KOPT-K1 (cell line): ENCODE measurements around the gene TIMP3.

ENCODE experiments used
- H3K27ac ChIP-seq: fragments of 200-600 bp; sonication (generic); 2 replicates; pipeline ENCODE4 v1.5.1; 2016; ENCODE audit warnings: antibody characterized with exemption, mild to moderate bottlenecking, low read depth, low read length; ENCODE audit not compliant: poor library complexity, severe bottlenecking
- H3K36me3 ChIP-seq: fragments of 200-600 bp; sonication (generic); 2 replicates; pipeline ENCODE4 v1.5.1; 2017; ENCODE audit warnings: antibody characterized with exemption, mild to moderate bottlenecking, low read length, moderate library complexity; ENCODE audit not compliant: insufficient read depth
- H3K9me3 ChIP-seq: fragments of 200-600 bp; sonication (generic); 2 replicates; pipeline ENCODE4 v1.5.1; 2017; ENCODE audit warnings: antibody characterized with exemption, low read length, mild to moderate bottlenecking; ENCODE audit not compliant: insufficient read depth, poor library complexity, severe bottlenecking

The TIMP3 gene

DNA sequence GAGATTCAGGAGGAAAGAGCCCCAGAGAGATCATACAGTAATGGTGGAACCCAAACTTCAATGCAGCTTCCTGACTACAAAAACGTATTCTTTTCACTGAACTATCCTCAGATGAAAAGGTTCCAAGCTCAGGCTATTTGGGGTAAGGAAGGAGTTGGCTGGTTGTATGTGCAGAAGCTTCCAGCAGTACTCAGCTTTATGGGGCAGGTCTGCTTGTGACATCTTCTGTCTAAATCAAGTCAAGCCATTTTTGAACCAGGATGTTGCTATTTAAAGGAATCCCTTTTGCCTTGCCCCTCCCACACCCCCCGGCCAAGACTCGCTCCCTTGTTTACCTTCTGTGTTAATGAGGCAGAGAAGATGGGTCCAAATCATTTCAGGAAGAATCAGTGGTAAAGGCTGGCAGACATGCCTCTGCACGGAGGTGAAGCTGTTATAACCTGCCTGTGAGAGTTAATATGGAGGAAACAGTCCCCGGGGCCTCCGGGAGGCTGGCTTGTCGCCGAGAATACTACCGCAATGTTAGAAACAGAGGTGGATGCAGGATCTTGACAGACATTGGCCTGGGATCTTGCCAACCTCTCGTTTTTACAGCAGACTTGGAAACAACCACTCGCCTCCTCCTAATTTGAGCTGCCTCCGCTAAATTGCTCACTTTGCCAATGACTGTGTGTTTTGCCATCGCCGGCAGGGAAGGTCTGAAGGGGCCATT is 45.4 kb downstream of the TIMP3 start:
- H3K36me3 ChIP-seq: no peaks in the 10 kb centered on the region

DNA sequence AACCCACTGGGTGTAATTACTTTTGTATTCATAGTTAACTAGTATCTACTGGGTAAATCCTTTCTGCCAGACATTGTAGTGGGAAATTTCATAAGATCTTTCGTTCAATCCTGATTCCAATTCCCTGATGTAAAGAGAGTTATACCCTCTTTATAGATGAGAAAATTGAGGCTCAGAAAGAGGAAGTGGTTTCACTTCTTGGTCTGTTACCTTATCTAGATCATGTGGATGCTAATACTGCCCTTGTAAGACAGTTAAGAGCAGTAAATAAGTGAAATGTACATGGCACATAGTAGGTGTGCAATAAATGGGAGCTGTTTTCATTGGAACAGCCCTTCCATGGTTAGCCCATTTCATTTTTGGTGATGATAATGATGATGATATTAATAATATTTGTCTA is 46.7 kb downstream of the TIMP3 start:
- no peaks in the 10 kb centered on the region for H3K36me3 ChIP-seq
- H3K27ac ChIP-seq: no peak overlapping the region

More for the DNA sequence above, 45.4 kb downstream of the TIMP3 start:
- Histone ChIP-seq H3K9me3 (no peaks in the 10 kb centered on the region), H3K27ac (no peak overlapping the region)

DNA sequence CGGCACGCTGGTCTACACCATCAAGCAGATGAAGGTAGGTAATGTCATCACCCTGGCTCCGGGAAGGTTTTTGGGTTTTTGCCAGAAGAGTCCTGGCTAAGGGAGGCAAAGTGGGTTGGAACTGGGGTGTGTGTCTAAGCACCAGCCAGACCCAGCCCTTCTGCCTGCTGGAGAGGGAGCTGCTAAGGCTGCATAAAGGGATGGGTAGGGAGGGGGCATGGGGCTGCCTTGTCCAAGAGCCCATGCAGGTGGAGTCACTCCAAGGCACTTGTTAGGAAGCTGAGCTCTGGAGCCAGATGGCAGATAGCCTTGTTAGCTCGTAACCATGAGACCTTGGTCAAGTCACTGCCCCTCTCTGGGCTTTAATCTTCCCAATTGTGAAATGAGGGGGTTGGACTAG is 48.0 kb downstream of the TIMP3 start:
- H3K27ac ChIP-seq: no peak overlapping the region
- H3K9me3 ChIP-seq: no peaks in the 10 kb centered on the region
- H3K36me3 ChIP-seq: no peaks in the 10 kb centered on the region

More for the DNA sequence above, 46.7 kb downstream of the TIMP3 start:
- H3K9me3 ChIP-seq: no peaks in the 10 kb centered on the region

DNA sequence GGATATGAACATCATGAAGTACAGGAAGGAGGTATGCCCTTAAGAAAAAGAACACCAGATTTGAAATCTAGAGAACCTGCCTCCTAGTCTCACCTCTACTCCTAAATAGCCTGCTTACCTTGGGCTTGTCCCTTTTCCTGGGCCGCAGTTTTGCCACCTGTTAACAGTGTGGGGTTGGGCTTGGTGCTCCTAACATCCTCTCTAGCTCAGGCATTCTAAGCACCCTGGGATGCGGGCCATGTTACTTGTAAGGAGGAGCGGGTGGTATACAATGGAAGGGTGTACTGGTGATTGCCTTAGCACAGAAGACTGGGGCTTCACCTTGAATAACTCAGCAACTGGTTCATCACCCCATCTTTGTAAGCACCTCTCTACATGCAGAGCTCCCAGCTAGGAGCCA is 48.7 kb downstream of the TIMP3 start:
- Histone ChIP-seq H3K9me3 (no peaks in the 10 kb centered on the region), H3K27ac (no peak overlapping the region), H3K36me3 (no peaks in the 10 kb centered on the region)

DNA sequence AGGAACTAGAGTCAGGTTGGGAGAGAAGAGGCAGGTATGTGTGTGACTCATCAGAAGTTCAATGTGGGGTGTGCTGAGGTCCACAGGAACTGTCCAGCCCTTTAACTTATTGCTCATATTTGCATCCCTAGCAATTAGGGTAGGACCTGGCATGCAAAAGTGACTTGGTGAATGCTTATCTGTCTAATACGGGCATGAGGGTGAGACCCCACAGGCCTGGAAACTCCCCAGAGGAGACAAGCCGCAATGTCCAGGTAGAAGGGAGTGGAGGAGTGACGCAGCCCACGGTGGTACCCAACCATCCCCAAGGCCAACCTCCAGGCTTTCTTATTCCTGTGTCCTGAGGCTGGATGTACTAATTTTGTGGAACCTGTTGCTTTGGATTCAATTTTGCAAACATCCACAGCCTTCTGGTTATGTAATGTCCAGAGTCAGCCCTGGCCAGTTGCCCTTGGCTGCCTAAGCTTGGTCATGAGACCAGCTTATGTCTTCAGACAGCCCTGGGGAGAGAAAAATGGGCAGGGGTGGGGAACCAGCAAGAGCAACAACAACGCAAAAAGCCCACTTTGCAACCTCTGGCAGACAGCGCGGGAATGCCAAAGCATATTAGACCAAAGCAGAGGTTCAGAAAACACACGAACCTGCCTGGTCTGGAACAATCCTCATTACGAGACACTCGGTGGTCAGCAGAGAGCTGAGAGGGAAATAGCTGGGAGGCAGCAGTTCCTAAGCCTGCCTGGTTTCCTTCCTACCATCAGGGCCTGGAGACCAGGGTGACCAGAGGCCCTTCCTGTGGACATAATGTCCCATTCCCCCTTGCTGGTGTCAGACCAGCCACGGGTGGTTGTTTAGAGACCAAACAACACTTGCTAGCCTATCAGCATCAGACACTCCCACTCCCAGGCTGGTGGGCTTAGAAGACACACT is 49.3 kb downstream of the TIMP3 start:
- Histone ChIP-seq H3K36me3 (no peaks in the 10 kb centered on the region), H3K27ac (no peak overlapping the region), H3K9me3 (no peaks in the 10 kb centered on the region)

DNA sequence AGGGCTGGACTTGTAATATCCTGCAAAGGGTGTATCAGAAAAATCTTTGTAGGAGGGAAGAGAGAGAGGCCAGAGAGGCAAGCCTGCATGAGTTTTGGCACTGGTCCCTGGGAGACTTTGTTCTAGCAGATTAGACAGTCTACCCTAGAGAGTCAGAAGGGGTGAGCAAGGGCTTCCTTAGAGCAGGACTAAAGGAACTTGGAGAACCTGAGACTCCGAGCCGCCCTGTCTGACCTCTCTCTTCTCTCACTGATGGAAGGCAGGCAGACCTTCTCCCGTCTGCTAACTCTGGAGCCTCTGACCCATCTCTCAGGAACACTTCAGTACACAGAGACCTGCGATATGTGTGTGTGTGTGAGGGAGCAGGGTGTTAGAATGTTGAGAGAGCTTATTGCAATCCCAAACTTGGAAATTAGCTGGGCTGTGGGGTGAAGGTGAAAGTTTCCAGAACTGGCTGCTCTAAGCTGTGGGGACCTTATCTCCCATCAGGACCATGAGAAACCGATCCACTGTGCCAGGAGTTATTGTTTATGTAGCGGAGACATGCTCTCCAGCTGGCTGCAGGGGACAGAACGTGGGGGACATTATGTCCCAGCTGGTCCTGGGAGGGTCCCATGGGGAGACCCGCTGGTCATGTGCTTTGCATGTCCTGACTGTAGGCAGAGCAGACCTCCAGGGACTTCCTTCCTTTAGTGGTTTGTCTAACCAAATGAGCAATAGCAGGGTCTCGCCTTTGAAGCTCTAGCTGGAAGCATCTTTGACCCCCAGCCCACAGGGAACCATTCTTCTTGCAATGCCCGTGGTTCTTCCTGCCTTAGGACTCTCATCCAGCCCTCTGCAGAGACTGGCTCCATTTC is 51.1 kb downstream of the TIMP3 start:
- H3K9me3 ChIP-seq: no peaks in the 10 kb centered on the region
- no peak overlapping the region for H3K27ac ChIP-seq
- H3K36me3 ChIP-seq: no peaks in the 10 kb centered on the region

DNA sequence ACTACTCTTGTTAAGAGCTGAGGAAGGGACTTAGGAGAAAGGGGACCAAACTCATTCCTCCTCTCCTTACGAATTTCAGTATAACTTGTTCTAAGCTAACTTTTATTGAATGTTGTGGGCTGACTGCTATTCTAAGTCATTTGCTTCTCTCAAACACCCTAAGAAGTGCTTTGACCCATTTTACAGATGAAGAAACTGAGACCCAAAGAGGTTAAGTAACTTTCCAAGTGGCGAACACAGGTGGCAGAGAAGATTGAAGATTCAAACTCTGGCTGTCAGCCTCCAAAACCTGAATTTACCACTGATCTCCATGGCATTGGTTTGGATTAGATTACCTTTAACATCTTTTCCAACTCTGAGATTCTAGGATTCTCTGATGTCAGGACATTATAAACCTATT is 52.2 kb downstream of the TIMP3 start:
- no peaks in the 10 kb centered on the region for H3K36me3 ChIP-seq
- H3K9me3 ChIP-seq: no peaks in the 10 kb centered on the region
- no peak overlapping the region for H3K27ac ChIP-seq

DNA sequence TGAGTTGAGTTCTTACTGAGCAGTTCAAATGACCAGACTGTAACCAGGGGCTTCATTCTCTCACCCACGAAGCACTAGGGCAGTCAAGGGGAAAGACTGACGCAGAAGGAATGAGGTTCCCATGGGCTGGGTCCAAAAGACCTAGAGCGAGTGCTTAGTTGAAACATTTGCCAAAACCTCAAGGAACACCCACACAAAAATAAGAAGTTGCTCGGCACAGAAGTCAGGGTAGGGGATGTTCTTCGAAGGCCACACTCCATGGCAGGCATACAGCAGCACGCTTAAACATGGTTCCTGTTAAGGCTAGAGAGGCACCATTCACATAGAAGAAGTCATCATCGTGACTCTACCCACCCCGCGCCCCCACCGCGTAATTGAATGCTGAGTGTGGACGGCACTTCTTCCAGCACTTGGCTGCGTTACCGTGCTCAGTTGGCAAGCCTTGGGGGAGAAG is 52.9 kb downstream of the TIMP3 start:
- H3K27ac ChIP-seq: no peak overlapping the region
- H3K9me3 ChIP-seq: no peaks in the 10 kb centered on the region
- H3K36me3 ChIP-seq: no peaks in the 10 kb centered on the region

DNA sequence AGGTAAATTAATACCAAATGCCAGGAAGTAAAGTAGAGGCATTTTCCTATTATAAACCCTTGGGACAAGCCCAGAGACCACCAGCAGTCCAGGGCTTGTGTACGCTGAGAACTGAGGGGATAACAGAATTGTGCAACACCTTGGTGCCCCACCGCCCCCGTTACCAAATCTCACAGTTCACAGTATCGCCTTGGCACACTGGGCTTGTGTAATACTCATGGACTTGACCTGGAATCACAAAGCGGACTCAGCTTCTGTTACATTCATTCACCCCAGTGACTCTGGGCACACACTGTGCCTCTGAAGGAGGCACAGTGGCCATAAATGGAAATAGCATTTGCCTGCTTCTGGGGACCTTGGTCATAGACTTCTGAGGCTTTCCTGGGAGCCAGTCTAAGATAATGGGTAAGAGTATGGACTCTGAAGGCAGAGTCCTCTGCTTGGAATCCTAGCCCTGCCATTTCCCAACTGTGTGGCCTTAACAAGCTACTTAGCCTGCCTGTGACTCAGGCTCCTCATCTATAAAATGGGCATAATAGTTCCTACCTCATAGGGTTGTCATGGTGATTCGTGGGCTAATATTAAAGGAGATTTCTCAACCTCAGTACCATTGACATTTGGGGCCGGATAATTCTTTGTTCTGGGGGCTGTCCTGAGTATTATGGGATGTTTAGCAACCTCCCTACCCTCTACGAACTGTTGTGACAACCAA is 53.7 kb downstream of the TIMP3 start:
- no peaks in the 10 kb centered on the region for H3K36me3 ChIP-seq
- no peak overlapping the region for H3K27ac ChIP-seq

DNA sequence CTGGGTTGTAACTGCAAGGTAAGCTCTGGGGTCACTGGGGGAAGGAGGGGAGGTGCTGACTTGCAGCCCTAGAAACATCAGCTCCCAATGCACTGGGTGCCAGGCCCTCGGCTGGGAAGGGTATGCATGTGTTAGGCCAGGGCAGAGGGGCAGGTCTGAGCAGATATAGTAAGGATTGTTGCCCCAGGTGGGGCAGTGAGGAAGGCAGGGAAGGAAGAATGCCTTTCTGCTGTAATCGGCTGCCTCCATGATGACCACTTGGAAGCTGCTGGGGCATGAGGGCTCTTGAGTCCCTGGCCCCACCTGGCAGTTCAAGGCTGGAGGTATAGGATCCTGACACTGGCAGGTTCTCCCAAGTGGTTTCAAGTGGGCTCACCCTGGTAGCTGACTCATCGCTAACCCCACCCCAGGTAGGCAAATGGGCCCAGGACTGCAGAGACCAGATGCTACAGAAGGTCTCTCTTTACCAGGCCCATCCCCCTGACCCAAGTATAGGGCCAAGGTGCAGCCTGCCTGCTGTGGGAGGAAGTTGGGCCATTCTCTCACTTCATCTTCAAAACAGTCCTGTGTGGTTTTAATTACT is 56.7 kb downstream of the TIMP3 start:
- Histone ChIP-seq H3K9me3 (no peaks in the 10 kb centered on the region), H3K36me3 (no peaks in the 10 kb centered on the region), H3K27ac (no peak overlapping the region)

More for the DNA sequence above, 53.7 kb downstream of the TIMP3 start:
- H3K9me3 ChIP-seq: no peaks in the 10 kb centered on the region

DNA sequence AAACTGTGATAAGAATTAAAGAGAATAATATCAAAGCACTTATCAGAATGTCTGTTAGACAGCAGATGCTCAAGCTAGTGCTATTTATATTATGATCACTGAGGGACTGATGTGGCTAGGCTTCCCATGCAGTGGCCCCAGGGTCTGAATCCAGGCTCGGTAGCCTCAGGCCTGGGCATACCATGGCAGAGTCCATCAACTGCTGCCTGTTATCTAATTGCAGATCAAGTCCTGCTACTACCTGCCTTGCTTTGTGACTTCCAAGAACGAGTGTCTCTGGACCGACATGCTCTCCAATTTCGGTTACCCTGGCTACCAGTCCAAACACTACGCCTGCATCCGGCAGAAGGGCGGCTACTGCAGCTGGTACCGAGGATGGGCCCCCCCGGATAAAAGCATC is 57.5 kb downstream of the TIMP3 start:
- Histone ChIP-seq H3K27ac (no peak overlapping the region), H3K9me3 (no peaks in the 10 kb centered on the region), H3K36me3 (no peaks in the 10 kb centered on the region)

DNA sequence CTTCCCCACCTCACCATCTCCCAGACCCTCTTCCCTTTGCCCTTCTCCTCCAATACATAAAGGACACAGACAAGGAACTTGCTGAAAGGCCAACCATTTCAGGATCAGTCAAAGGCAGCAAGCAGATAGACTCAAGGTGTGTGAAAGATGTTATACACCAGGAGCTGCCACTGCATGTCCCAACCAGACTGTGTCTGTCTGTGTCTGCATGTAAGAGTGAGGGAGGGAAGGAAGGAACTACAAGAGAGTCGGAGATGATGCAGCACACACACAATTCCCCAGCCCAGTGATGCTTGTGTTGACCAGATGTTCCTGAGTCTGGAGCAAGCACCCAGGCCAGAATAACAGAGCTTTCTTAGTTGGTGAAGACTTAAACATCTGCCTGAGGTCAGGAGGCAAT is 58.2 kb downstream of the TIMP3 start:
- Histone ChIP-seq H3K9me3 (no peaks in the 10 kb centered on the region), H3K36me3 (no peaks in the 10 kb centered on the region), H3K27ac (no peak overlapping the region)

DNA sequence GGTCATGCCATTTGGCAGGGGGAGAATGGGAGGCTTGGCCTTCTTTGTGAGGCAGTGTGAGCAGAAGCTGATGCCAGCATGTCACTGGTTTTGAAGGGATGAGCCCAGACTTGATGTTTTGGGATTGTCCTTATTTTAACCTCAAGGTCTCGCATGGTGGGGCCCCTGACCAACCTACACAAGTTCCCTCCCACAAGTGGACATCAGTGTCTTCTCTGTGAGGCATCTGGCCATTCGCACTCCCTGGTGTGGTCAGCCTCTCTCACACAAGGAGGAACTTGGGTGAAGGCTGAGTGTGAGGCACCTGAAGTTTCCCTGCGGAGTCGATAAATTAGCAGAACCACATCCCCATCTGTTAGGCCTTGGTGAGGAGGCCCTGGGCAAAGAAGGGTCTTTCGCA is 59.8 kb downstream of the TIMP3 start:
- Histone ChIP-seq H3K27ac (no peak overlapping the region), H3K36me3 (no peaks in the 10 kb centered on the region), H3K9me3 (no peaks in the 10 kb centered on the region)

DNA sequence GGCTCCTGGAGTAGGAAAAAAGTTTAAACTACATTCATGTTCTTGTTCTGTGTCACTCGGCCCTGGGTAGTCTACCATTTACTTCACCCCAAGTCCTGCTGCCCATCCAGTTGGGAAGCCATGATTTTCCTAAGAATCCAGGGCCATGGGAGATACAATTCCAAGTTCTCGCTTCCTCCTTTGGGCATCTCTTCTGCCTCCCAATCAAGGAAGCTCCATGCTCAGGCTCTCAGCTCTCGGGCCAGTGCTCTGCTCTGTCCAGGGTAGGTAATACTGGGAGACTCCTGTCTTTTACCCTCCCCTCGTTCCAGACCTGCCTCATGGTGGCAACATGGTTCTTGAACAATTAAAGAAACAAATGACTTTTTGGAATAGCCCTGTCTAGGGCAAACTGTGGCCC is 60.6 kb downstream of the TIMP3 start:
- Histone ChIP-seq H3K36me3 (no peaks in the 10 kb centered on the region), H3K27ac (no peak overlapping the region), H3K9me3 (no peaks in the 10 kb centered on the region)
